AG04450 (cell line): ENCODE results near the gene HAPSTR1. TPM values are rescaled to one million over a fixed set of nuclear protein-coding genes. Genes with fewer than 3 reads are reported as not detected.
A peak's percentile ranks its signal among the peaks of the same experiment; 100 is the strongest.

Experiments
- CTCF ChIA-PET: fragments of 300-600, 350-600 bp; formaldehyde crosslinking; extraction: SDS; loops from one replicate; lab custom pipeline; 2022; ENCODE audit warnings: antibody characterized with exemption, inconsistent platforms; lab: Charles Lee
- POLR2A ChIA-PET: fragments of 350-600 bp; formaldehyde crosslinking; extraction: SDS; loops from one replicate; lab custom pipeline; 2021; ENCODE audit warnings: antibody characterized with exemption, inconsistent platforms; lab: Yijun Ruan, JAX
- DNase-seq: peaks from one replicate; pipeline ENCODE4 v3.0.0-alpha.2; 2011; ENCODE audit warnings: low read depth, low spot score
- H3K27ac ChIP-seq: one replicate; pipeline ENCODE4 v1.5.1; 2012; ENCODE audit warnings: low read depth, low read length, control low read depth
- H3K27me3 ChIP-seq: one replicate; pipeline ENCODE4 v1.6.0; 2012; ENCODE audit warnings: low read length; ENCODE audit not compliant: control insufficient read depth, insufficient read depth
- H3K4me3 ChIP-seq: 2 replicates; pipeline ENCODE4 v1.5.1; 2011; ENCODE audit warnings: mild to moderate bottlenecking, low read depth, low read length, control low read depth
- H3K9me3 ChIP-seq: 2 replicates; pipeline ENCODE4 v1.5.1; 2012; ENCODE audit warnings: low read length; ENCODE audit not compliant: control insufficient read depth, insufficient read depth
- polyA plus RNA-seq: library from polyadenylated mRNA; depleted of rRNA; stranded (reverse); fragments of >200 nt; gene quantifications from 2 replicates; pipeline ENCODE4 v1.2.3, GENCODE V29; 2011
- TF ChIP-seq, protein P1 (sequence below): IDR thresholded peaks from 2 replicates; pipeline ENCODE4 v1.5.1; 2011; ENCODE audit warnings: low read depth, low read length, control low read depth, inconsistent platforms

HAPSTR1 gene
- polyA plus RNA-seq, 1 experiment: 40.3 TPM

DNA sequence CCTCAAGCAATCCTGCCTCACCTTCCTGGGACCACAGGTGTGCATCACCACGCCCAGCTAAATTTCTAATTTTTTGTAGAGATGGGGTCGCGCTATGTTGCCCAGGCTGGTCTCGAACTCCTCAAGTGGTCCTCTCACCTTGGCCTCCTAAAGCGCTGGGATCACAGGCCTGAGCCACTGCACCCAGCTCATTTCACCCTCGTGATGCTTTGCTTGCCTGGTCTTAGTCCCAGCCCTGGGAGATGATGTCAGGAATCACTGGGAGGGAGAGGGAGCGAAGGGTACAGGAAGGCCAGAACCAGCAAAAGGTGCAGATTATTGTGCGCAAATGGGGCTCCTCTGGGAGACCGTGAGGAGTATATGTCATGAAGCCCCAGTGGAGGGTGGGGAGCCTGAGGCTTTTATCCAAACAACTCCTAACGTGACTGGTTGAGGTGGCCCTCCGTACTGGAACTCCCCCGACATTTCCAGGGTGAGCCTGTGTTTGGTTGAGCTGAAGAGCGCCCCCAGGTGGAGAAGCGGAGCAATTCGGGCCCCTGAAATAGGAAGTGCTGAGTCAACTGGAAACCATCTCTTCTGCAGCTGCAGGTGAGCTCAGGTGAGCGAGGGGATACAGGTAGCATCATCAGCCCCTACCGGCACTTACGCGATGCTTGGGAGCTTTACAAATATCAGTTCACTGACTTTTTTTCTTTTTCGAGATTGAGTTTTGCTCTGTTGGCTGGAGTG is 41.2 kb upstream of the HAPSTR1 start:
- no peak for DNase-seq
- ChIA-PET CTCF (interaction anchor here (0.6 to 3.8 kb wide), 5 partner anchors 13 to 88 kb away, joined by 3 to 16 read pairs (median 3); partner anchors contain the start of gene HAPSTR1), POLR2A (interaction anchor here (1.3 to 2.7 kb wide), 2 partner anchors 23 to 41 kb away, joined by 3 to 16 read pairs; partner anchors contain the start of gene HAPSTR1)
- no peaks in the 10 kb centered on the region for H3K9me3 ChIP-seq
- TF ChIP-seq, protein P1, sequence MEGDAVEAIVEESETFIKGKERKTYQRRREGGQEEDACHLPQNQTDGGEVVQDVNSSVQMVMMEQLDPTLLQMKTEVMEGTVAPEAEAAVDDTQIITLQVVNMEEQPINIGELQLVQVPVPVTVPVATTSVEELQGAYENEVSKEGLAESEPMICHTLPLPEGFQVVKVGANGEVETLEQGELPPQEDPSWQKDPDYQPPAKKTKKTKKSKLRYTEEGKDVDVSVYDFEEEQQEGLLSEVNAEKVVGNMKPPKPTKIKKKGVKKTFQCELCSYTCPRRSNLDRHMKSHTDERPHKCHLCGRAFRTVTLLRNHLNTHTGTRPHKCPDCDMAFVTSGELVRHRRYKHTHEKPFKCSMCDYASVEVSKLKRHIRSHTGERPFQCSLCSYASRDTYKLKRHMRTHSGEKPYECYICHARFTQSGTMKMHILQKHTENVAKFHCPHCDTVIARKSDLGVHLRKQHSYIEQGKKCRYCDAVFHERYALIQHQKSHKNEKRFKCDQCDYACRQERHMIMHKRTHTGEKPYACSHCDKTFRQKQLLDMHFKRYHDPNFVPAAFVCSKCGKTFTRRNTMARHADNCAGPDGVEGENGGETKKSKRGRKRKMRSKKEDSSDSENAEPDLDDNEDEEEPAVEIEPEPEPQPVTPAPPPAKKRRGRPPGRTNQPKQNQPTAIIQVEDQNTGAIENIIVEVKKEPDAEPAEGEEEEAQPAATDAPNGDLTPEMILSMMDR: peak; percentile 58
- H3K4me3 ChIP-seq: no peak overlapping the region
- no peaks in the 10 kb centered on the region for H3K27me3 ChIP-seq
- H3K27ac ChIP-seq: peak overlapping the region; percentile 31

DNA sequence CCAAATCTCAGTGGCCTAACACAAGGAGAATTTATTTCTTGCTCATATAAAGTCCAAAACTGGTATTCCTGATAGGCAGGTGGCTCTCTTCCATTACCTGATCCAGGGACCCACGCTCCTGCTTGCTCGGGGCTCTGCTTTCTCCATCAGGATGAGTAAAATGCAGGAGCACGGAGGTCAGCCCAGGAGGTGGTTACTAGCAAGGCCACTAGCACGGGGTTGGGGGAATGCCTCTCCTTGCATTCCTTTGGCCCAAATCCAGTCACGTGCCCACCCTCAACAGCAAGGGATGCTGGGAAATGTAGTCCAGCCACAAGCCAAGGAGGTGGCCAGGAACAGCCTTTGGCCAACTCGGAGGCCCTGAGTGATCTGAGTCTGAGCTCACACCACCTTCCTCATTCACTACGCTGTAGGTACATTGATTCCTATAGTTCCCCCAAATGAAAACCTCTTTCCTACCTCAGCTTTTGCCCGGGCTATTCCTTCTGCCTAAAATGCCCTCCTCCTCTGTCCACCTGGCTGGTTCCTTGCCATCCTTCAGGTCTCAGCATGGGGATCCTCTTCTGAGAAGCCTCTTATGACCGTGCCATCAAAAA is 38.3 kb upstream of the HAPSTR1 start:
- ChIA-PET POLR2A (interaction anchor here (1.1 kb wide), 1 partner anchor 38 kb away, joined by 3 read pairs; the partner anchor contains the start of gene HAPSTR1), CTCF (interaction anchor here (1.6 to 1.7 kb wide), 2 partner anchors 8 to 44 kb away, joined by 5 to 6 read pairs; no protein-coding TSS in a partner anchor)
- TF ChIP-seq, protein P1: no peak
- Histone ChIP-seq H3K4me3 (no peak overlapping the region), H3K27me3 (no peaks in the 10 kb centered on the region), H3K9me3 (no peaks in the 10 kb centered on the region), H3K27ac (no peak overlapping the region)
- no peak for DNase-seq

DNA sequence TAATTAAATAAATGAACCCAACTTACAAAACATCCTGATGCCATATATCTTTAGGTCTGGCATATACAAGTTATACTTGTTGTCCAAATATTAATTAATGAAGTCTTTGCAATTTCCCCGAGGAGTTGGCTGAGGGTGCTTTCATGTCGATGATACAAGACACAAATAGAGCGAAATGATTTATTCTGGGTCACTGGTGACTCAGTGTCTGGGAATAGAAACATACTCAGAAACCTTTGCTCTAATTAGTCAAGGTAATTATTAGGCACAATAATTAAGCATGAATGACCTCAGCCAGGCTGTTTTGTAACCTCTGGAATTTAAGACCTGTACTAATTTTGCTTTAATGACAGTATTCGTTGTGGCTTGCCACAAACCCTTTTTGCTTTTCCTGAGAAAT is 37.0 kb upstream of the HAPSTR1 start:
- Histone ChIP-seq H3K27ac (no peak overlapping the region), H3K27me3 (no peaks in the 10 kb centered on the region), H3K9me3 (no peaks in the 10 kb centered on the region), H3K4me3 (no peak overlapping the region)
- TF ChIP-seq, protein P1: no peak
- ChIA-PET POLR2A (no interaction called here), CTCF (interaction anchor here (0.9 kb wide), 1 partner anchor 21 kb away, joined by 5 read pairs; no protein-coding TSS in a partner anchor)
- no peak for DNase-seq

DNA sequence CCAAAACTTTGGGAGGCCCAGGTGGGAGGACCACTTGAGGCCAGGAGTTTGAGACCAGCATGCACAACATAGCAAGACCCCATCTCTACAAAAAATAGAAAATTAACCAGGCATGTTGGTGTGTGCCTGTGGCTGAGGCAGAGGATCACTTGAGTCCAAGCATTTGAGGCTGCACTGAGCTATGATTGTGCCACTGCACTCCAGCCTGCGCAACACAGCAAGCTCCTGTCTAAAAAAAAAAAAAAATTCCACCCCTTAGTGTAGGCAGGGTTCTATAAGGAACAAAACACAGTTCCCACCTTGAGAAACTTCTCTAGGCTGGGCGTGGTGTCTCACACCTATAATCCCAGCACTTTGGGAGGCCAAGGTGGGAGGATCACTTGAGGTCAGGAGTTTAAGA is 36.3 kb upstream of the HAPSTR1 start:
- Histone ChIP-seq H3K9me3 (no peaks in the 10 kb centered on the region; the same call in 1 of the 2 replicates), H3K27ac (no peak overlapping the region), H3K4me3 (no peak overlapping the region), H3K27me3 (no peaks in the 10 kb centered on the region)
- TF ChIP-seq, protein P1: no peak
- ChIA-PET POLR2A (interaction anchor here (1.2 kb wide), 1 partner anchor 36 kb away, joined by 4 read pairs; the partner anchor contains the start of gene HAPSTR1), CTCF (interaction anchor here (0.8 to 0.9 kb wide), 2 partner anchors 22 to 46 kb away, joined by 3 to 5 read pairs; no protein-coding TSS in a partner anchor)
- no peak for DNase-seq
